Measurements from ENCODE around the gene CYP4F22. TPM values are rescaled to one million over a fixed set of nuclear protein-coding genes. Genes with fewer than 3 reads are reported as not detected.
"Not testable (repeated sequence)": the region's sequence is repeated elsewhere in the genome, so short reads cannot be mapped to it uniquely, and the experiment has no call there.

CYP4F22 gene
- polyA plus RNA-seq, 1 experiment = not detected

DNA sequence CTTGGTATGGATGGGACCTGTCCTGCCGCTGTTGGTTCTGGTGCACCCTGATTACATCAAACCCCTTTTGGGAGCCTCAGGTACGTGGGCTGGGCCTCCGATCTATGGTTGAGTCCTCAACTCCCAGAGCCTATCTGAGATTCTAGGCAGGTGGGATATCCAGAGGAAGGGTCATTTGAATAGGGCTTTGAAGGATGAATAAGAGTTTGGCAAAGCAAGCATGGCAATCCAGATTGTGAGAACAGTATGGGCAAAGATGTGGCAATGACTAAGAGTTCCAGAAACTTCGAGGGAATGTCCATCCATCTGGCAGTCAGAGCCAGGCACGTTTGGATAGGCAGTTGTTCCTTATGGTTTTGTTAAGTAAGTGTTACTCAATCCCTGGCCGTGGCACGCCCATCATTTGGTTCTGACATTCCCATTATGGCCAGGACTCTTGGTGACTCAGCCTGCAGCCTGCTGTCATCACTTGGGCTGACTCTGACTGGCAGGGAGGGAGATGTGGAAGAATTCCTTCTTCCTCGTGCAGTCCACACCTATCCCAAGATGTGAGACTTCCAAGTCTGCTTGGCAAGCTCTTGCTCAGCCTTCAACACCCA, 21.5 kb downstream of the CYP4F22 start:
- no peak for TF ChIP-seq CTCF (IDR thresholded peaks at IDR 0.05; ENCODE audit: insufficient read depth, low read depth, low read length)
- H3K27me3 ChIP-seq (ENCODE audit: control insufficient read depth, insufficient read depth, low read length) = no peaks in the 10 kb centered on the region
- ChIA-PET CTCF (no interaction called here), POLR2A (no interaction called here)
- no peak for DNase-seq (ENCODE audit: low read depth)
- H3K36me3 ChIP-seq (ENCODE audit: control insufficient read depth, insufficient read depth, low read length) = no peaks in the 10 kb centered on the region
- no peak overlapping the region for H3K4me3 ChIP-seq (ENCODE audit: low read depth, low read length)

DNA sequence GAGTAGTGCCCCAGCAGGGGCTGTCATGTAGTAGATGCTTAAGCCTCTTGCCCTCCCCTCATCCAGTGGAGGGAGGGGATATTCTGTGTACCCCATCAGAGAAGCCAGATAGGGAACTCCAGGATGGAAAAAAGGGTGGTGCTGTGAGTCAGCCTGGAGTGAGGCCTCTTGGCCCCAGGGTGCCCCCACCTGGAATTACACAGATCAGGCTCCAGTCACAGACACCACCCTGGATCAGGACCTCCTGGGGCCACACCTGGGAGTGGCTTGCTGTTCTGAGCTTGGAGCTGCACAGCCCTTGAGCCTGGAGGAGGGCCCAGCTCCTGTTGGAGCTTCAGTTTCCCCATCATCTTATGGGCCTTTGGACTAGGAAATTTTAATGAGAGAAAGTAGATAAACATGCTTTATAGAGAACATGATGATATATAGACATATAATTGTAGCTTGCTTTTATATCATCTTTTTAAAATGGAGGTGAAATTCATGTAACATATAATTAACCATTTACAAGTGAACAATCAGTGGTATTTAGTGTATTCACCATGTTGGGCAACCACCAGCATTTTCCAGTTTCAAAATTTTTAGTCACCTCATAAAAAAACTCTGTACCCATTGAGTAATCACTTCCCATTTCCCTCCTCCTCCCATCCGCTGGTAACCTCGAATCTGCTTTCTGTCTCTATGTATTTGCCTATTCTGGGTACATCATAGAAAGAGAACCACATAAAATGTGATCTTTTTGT, 24.6 kb downstream of the CYP4F22 start:
- Histone ChIP-seq H3K4me3 (ENCODE audit: low read depth, low read length) (no peak overlapping the region), H3K36me3 (ENCODE audit: control insufficient read depth, insufficient read depth, low read length) (no peaks in the 10 kb centered on the region), H3K27me3 (ENCODE audit: control insufficient read depth, insufficient read depth, low read length) (no peaks in the 10 kb centered on the region)
- ChIA-PET POLR2A (no interaction called here), CTCF (no interaction called here)
- no peak for TF ChIP-seq CTCF (IDR thresholded peaks at IDR 0.05; ENCODE audit: insufficient read depth, low read depth, low read length)
- no peak for DNase-seq (ENCODE audit: low read depth)

DNA sequence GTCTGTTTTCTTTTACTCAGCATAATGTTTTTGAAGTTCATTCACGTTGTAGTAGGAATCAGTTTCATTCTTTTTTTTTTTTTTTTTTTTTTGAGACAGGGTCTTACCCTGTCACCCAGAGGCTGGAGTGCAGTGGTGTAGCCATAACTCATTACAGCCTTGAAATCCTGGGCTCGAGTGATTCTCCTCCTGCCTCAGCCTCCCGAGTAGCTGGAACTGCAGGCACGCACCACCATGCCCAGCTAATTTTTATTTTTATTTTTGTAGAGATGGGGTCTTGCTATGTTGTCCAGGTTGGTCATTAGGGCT, 25.2 kb downstream of the CYP4F22 start:
- POLR2A ChIA-PET; CTCF ChIA-PET; H3K36me3 ChIP-seq (ENCODE audit: control insufficient read depth, insufficient read depth, low read length); DNase-seq (ENCODE audit: low read depth); H3K27me3 ChIP-seq (ENCODE audit: control insufficient read depth, insufficient read depth, low read length); H3K4me3 ChIP-seq (ENCODE audit: low read depth, low read length): not testable (repeated sequence)

GRCh38 chr19:15534957-15535864, 26.9 kb downstream of the CYP4F22 start:
- Histone ChIP-seq H3K36me3 (ENCODE audit: control insufficient read depth, insufficient read depth, low read length) (no peaks in the 10 kb centered on the region), H3K27me3 (ENCODE audit: control insufficient read depth, insufficient read depth, low read length) (no peaks in the 10 kb centered on the region), H3K4me3 (ENCODE audit: low read depth, low read length) (no peak overlapping the region)
- DNase-seq (ENCODE audit: low read depth) = no peak
- no peak for TF ChIP-seq CTCF (IDR thresholded peaks at IDR 0.05; ENCODE audit: insufficient read depth, low read depth, low read length)
- CTCF ChIA-PET = interaction anchor here (0.6 kb wide), 1 partner anchor 83 kb away, joined by 3 read pairs; no protein-coding TSS in a partner anchor
- POLR2A ChIA-PET = no interaction called here

DNA sequence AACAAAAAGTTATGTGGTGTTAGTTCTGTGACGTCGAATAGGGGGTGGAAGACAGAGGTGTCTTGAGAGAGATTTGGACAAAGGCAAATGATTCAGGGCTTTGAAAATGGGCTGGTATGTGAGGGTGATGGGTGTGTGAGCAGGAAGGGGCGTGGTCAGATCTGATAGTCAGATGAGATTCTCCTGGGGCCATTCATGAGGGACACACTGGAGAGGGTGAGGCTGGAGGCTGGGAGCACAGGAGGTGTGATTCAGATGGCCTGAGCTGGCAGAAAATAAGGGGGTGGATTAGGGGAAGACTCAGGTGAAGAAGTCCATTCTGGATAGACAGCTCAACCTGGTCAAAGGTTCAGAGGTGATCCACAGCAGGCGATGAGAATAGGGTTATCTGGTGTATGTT, 28.0 kb downstream of the CYP4F22 start:
- no peak overlapping the region for H3K4me3 ChIP-seq (ENCODE audit: low read depth, low read length)
- no peaks in the 10 kb centered on the region for H3K36me3 ChIP-seq (ENCODE audit: control insufficient read depth, insufficient read depth, low read length)
- ChIA-PET POLR2A (no interaction called here), CTCF (no interaction called here)
- no peak for DNase-seq (ENCODE audit: low read depth)
- no peak for TF ChIP-seq CTCF (IDR thresholded peaks at IDR 0.05; ENCODE audit: insufficient read depth, low read depth, low read length)
- no peaks in the 10 kb centered on the region for H3K27me3 ChIP-seq (ENCODE audit: control insufficient read depth, insufficient read depth, low read length)
